ENCODE measurements around the gene PSMA4. TPM values are rescaled to one million over a fixed set of nuclear protein-coding genes. Genes with fewer than 3 reads are reported as not detected.

Gene PSMA4
- total and polyA plus RNA-seq, 2 experiments from 2014 or later = 322 to 552 TPM

- Mint-ChIP-seq H3K27me3 (ENCODE audit: insufficient read depth, low read depth, poor library complexity) (peaks cover 7% of the 10 kb centered on the region), H3K4me1 (peaks cover 2% of the 10 kb centered on the region; the same call in 1 of the 3 replicates), H3K27ac (no peak overlapping the region), H3K36me3 (ENCODE audit: low read depth) (peaks cover 48% of the 10 kb centered on the region), H3K4me3 (no peak overlapping the region), H3K9me3 (peaks cover 23% of the 10 kb centered on the region)
- Histone ChIP-seq H3K27ac (ENCODE audit: low read depth) (no peak overlapping the region), H3K27me3 (ENCODE audit: insufficient read depth) (0 out of 2 replicates have a peak, but pooled peaks cover 2% of the 10 kb centered on the region), H3K79me2 (replicated peaks; ENCODE audit: insufficient read depth) (no peaks in the 10 kb centered on the region), H3F3A (replicated peaks; ENCODE audit: low read depth) (peaks cover 6% of the 10 kb centered on the region; the same call in 1 of the 2 replicates), H2AFZ (no peak overlapping the region), H3K4me3 (no peak overlapping the region), H3K4me1 (ENCODE audit: insufficient read depth) (no peaks in the 10 kb centered on the region), H4K20me1 (replicated peaks; ENCODE audit: insufficient read depth) (no peaks in the 10 kb centered on the region), H3K9me2 (ENCODE audit: insufficient read depth) (0 out of 2 replicates have a peak, but pooled peaks cover 4% of the 10 kb centered on the region), H3K36me3 (ENCODE audit: insufficient read depth) (peaks cover 12% of the 10 kb centered on the region; the same call in 1 of the 2 replicates), H3K4me2 (no peak overlapping the region)
- no peak for ATAC-seq
- no peak for DNase-seq (ENCODE audit: low spot score)
- TF ChIP-seq ZNF462 (CRISPR knock-in tag; IDR thresholded peaks at IDR 0.05) = no peak
Measured at GRCh38 chr15:78502641-78503040, 37.6 kb upstream of the PSMA4 start.

GRCh38 chr15:78506971-78507830 is 33.0 kb upstream of the PSMA4 start, which contains the start of gene HYKK:
Gene HYKK (plus strand): TSS chr15:78507577. CDS start chr15:78513089, 5,512 bp downstream.
- Histone ChIP-seq H3K27me3 (ENCODE audit: insufficient read depth) (peaks cover 20% of the 10 kb centered on the region), H3K27ac (ENCODE audit: low read depth) (no peak within 1 kb of the TSS), H3K9me2 (ENCODE audit: insufficient read depth) (0 out of 2 replicates have a peak, but pooled peaks cover 4% of the 10 kb centered on the region), H4K20me1 (replicated peaks; ENCODE audit: insufficient read depth) (no peaks in the 10 kb centered on the region), H3K79me2 (replicated peaks; ENCODE audit: insufficient read depth) (no peaks in the 10 kb centered on the region), H3K36me3 (ENCODE audit: insufficient read depth) (no peaks in the 10 kb centered on the region), H2AFZ (peak within 1 kb of the TSS; percentile 100), H3K4me2 (peak within 1 kb of the TSS; percentile 91), H3K4me1 (ENCODE audit: insufficient read depth) (peaks cover 7% of the 10 kb centered on the region; the same call in 1 of the 2 replicates), H3K4me3 (peak within 1 kb of the TSS; percentile 67), H3F3A (replicated peaks; ENCODE audit: low read depth) (peaks cover 10% of the 10 kb centered on the region; the same call in 1 of the 2 replicates)
- peaks cover 4% of the 10 kb centered on the region; the same call in 2 of the 3 replicates for H3K36me3 Mint-ChIP-seq (ENCODE audit: low read depth)
- H3K9me3 Mint-ChIP-seq = peaks cover 14% of the 10 kb centered on the region
- peaks cover 11% of the 10 kb centered on the region for H3K4me1 Mint-ChIP-seq
- H3K4me3 Mint-ChIP-seq = peak within 1 kb of the TSS; percentile 86
- ATAC-seq = peak; percentile 97
- peak; percentile 99 for DNase-seq (ENCODE audit: low spot score)
- H3K27me3 Mint-ChIP-seq (ENCODE audit: insufficient read depth, low read depth, poor library complexity) = peaks cover 14% of the 10 kb centered on the region
- H3K27ac Mint-ChIP-seq = peak within 1 kb of the TSS; percentile 83
- TF ChIP-seq, protein P1, sequence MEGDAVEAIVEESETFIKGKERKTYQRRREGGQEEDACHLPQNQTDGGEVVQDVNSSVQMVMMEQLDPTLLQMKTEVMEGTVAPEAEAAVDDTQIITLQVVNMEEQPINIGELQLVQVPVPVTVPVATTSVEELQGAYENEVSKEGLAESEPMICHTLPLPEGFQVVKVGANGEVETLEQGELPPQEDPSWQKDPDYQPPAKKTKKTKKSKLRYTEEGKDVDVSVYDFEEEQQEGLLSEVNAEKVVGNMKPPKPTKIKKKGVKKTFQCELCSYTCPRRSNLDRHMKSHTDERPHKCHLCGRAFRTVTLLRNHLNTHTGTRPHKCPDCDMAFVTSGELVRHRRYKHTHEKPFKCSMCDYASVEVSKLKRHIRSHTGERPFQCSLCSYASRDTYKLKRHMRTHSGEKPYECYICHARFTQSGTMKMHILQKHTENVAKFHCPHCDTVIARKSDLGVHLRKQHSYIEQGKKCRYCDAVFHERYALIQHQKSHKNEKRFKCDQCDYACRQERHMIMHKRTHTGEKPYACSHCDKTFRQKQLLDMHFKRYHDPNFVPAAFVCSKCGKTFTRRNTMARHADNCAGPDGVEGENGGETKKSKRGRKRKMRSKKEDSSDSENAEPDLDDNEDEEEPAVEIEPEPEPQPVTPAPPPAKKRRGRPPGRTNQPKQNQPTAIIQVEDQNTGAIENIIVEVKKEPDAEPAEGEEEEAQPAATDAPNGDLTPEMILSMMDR (conservative IDR thresholded peaks at IDR 0.05; ENCODE audit: low read depth in 2 of 2) = no peak
- TF ChIP-seq EZH2 (IDR thresholded peaks at IDR 0.05; ENCODE audit: low read depth, unreplicated experiment) = no peak
- TF ChIP-seq ZNF331 (CRISPR knock-in tag; IDR thresholded peaks at IDR 0.05; ENCODE audit: low read depth) = no peak
- TF ChIP-seq STAT1 (IDR thresholded peaks at IDR 0.05; ENCODE audit: unreplicated experiment) = no peak
